ENCODE results near the gene CHRNA1. TPM values are rescaled to one million over a fixed set of nuclear protein-coding genes. Genes with fewer than 3 reads are reported as not detected.
A peak's percentile ranks its signal among the peaks of the same experiment; 100 is the strongest.

CHRNA1 gene
- polyA plus RNA-seq, 4 donors, result 0.27 to 0.64 TPM; not detected in 2

GRCh38 chr2:174779361-174779928 lies 15.2 kb upstream of the CHRNA1 start:
- no peaks in the 10 kb centered on the region for H3K36me3 ChIP-seq (ENCODE audit: control insufficient read depth in 3 of 3, insufficient read depth in 2 of 3, low read depth in 1 of 3, low read length in 3 of 3)
- no peak overlapping the region for H3K4me3 ChIP-seq (ENCODE audit: low read depth in 1 of 3, low read length in 3 of 3)
- FAIRE-seq (no peak), DNase-seq (no peak)
- peaks cover 0 to 5% (median 0%) of the 10 kb centered on the region in 3 donors for H3K4me1 ChIP-seq (ENCODE audit: control insufficient read depth in 3 of 3, insufficient read depth in 2 of 3, low read depth in 1 of 3, low read length in 2 of 3)
- no peak overlapping the region for H3K27ac ChIP-seq (ENCODE audit: low read depth in 1 of 3, low read length in 2 of 3)
- H3K9me3 ChIP-seq (ENCODE audit: control insufficient read depth in 2 of 2, insufficient read depth in 1 of 2, low read depth in 1 of 2, low read length in 1 of 2), result no peaks in the 10 kb centered on the region
- H3K27me3 ChIP-seq (ENCODE audit: control insufficient read depth in 3 of 3, insufficient read depth in 3 of 3, low read length in 3 of 3), result peaks cover 0 to 4% (median 0%) of the 10 kb centered on the region in 3 donors
- 70 to 85% (median 82%) methylated on average over 5 of the region's 5 CpGs for WGBS, 3 donors

- peak in 1 of 2 donors; percentile 29 for DNase-seq
- 59 to 78% (median 72%) methylated on average over 13 of the region's 13 CpGs for WGBS, 3 donors
- Histone ChIP-seq H3K27ac (ENCODE audit: low read depth in 1 of 3, low read length in 2 of 3) (peak overlapping the region in 1 of 3 donors; percentile 57), H3K4me1 (ENCODE audit: control insufficient read depth in 3 of 3, insufficient read depth in 2 of 3, low read depth in 1 of 3, low read length in 2 of 3) (peaks cover 0 to 5% (median 0%) of the 10 kb centered on the region in 3 donors), H3K27me3 (ENCODE audit: control insufficient read depth in 3 of 3, insufficient read depth in 3 of 3, low read length in 3 of 3) (peaks cover 0 to 2% (median 0%) of the 10 kb centered on the region in 3 donors), H3K4me3 (ENCODE audit: low read depth in 1 of 3, low read length in 3 of 3) (no peak overlapping the region), H3K36me3 (ENCODE audit: control insufficient read depth in 3 of 3, insufficient read depth in 2 of 3, low read depth in 1 of 3, low read length in 3 of 3) (no peaks in the 10 kb centered on the region), H3K9me3 (ENCODE audit: control insufficient read depth in 2 of 2, insufficient read depth in 1 of 2, low read depth in 1 of 2, low read length in 1 of 2) (no peaks in the 10 kb centered on the region)
- FAIRE-seq, result no peak
Observed at GRCh38 chr2:174778085-174778981, 14.1 kb upstream of the CHRNA1 start.

DNA sequence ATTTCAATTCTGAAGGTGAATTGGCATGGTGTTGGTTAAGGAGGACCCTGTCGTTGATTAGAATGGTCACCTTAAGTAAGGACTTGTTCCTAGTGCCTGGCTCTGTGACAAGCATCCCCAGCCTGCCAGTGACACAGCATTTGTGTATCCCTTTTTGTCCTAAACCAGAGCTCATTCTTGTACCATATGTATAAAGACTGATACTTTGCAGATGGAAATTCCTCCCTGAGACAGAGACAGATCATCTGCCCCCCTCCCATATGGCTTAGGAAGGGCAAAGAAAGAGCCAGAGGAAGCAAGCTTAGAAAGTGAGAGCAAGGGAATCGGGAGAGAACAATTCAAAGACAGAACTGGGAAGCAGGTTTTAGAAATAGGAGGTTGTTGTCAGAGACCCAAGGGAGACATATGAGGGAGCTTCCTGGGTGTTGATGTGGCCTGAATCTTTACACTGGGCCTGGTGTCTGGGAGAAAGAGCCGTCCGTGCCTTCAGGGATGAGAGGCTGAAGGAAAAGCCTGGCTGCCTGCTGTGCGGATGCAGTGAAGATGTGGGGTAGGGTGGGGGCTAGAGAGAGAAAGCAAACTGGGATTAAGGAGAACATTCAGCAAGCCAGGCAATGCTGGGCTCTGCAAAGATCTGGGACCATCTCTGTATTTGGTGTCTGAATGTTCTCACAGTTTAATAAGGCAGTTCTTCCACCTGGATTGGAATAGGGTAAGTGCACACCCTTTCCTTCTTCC lies 13.2 kb upstream of the CHRNA1 start:
- no peak overlapping the region for H3K27ac ChIP-seq (ENCODE audit: low read depth in 1 of 3, low read length in 2 of 3)
- FAIRE-seq, result no peak
- H3K4me1 ChIP-seq (ENCODE audit: control insufficient read depth in 3 of 3, insufficient read depth in 2 of 3, low read depth in 1 of 3, low read length in 2 of 3), result peaks cover 0 to 5% (median 0%) of the 10 kb centered on the region in 3 donors
- H3K4me3 ChIP-seq (ENCODE audit: low read depth in 1 of 3, low read length in 3 of 3), result no peak overlapping the region
- WGBS, 3 donors, result 69 to 87% (median 80%) methylated on average over 5 of the region's 5 CpGs
- H3K36me3 ChIP-seq (ENCODE audit: control insufficient read depth in 3 of 3, insufficient read depth in 2 of 3, low read depth in 1 of 3, low read length in 3 of 3), result no peaks in the 10 kb centered on the region
- no peak for DNase-seq
- H3K27me3 ChIP-seq (ENCODE audit: control insufficient read depth in 3 of 3, insufficient read depth in 3 of 3, low read length in 3 of 3), result peaks cover 0 to 2% (median 0%) of the 10 kb centered on the region in 3 donors
- no peaks in the 10 kb centered on the region for H3K9me3 ChIP-seq (ENCODE audit: control insufficient read depth in 2 of 2, insufficient read depth in 1 of 2, low read depth in 1 of 2, low read length in 1 of 2)

DNA sequence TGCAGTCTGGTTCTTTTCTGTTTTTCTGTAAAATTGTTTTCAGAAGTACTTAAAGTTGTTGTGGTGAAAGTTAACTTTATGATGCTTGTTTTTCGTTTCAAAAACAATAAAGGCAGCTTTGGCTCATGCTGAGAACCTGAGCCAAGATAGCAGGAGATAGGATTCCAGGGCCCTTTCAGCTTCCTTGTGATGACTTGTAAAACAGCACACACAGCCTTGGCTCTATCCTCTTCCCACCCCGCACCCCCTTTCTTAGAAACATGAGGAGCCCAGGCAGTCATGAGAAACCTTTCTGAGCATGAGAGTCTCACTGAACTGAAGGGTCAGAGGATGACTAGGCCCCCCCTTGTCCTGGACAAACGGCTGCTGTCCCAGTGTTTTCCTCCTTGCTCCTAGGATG lies 12.4 kb upstream of the CHRNA1 start:
- no peak overlapping the region for H3K27ac ChIP-seq (ENCODE audit: low read depth in 1 of 3, low read length in 2 of 3)
- no peak for FAIRE-seq
- WGBS, 3 donors, result 66 to 70% (median 68%) methylated on average over 3 of the region's 3 CpGs

GRCh38 chr2:174776223-174776622 lies 12.0 kb upstream of the CHRNA1 start:
- no peak overlapping the region for H3K4me3 ChIP-seq (ENCODE audit: low read depth in 1 of 3, low read length in 3 of 3)
- H3K36me3 ChIP-seq (ENCODE audit: control insufficient read depth in 3 of 3, insufficient read depth in 2 of 3, low read depth in 1 of 3, low read length in 3 of 3), result no peaks in the 10 kb centered on the region
- peaks cover 0 to 2% (median 0%) of the 10 kb centered on the region in 3 donors for H3K27me3 ChIP-seq (ENCODE audit: control insufficient read depth in 3 of 3, insufficient read depth in 3 of 3, low read length in 3 of 3)
- no peaks in the 10 kb centered on the region for H3K9me3 ChIP-seq (ENCODE audit: control insufficient read depth in 2 of 2, insufficient read depth in 1 of 2, low read depth in 1 of 2, low read length in 1 of 2)
- DNase-seq (no peak), FAIRE-seq (no peak)
- peaks cover 0 to 9% (median 0%) of the 10 kb centered on the region in 3 donors for H3K4me1 ChIP-seq (ENCODE audit: control insufficient read depth in 3 of 3, insufficient read depth in 2 of 3, low read depth in 1 of 3, low read length in 2 of 3)
- WGBS, 3 donors, result 79% methylated on average over 6 of the region's 6 CpGs
- H3K27ac ChIP-seq (ENCODE audit: low read depth in 1 of 3, low read length in 2 of 3), result no peak overlapping the region

More for the DNA sequence above, 12.4 kb upstream of the CHRNA1 start:
- H3K36me3 ChIP-seq (ENCODE audit: control insufficient read depth in 3 of 3, insufficient read depth in 2 of 3, low read depth in 1 of 3, low read length in 3 of 3), result no peaks in the 10 kb centered on the region
- H3K4me3 ChIP-seq (ENCODE audit: low read depth in 1 of 3, low read length in 3 of 3), result no peak overlapping the region
- peaks cover 0 to 8% (median 0%) of the 10 kb centered on the region in 3 donors for H3K4me1 ChIP-seq (ENCODE audit: control insufficient read depth in 3 of 3, insufficient read depth in 2 of 3, low read depth in 1 of 3, low read length in 2 of 3)
- DNase-seq, result no peak
- H3K27me3 ChIP-seq (ENCODE audit: control insufficient read depth in 3 of 3, insufficient read depth in 3 of 3, low read length in 3 of 3), result peaks cover 0 to 2% (median 0%) of the 10 kb centered on the region in 3 donors
- no peaks in the 10 kb centered on the region for H3K9me3 ChIP-seq (ENCODE audit: control insufficient read depth in 2 of 2, insufficient read depth in 1 of 2, low read depth in 1 of 2, low read length in 1 of 2)

DNA sequence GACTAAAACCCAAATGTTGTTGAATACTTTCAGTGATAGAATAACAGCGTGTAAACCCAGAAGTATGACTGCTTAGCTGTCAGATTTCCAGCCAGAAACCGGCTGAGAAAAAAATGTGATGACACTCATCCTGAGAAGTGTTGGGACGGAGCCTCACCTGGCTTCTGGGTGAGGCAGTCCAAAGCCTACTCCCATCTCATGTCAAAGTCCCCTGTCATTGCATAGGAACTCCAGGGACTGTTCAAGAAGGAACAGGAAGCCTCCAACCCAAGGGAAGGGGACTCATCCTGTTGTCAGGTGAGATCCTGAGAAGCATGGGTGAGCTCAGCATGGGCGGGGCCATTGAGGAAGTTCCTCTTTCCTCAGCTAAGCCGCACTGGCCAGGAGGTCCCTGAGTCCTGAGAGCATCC lies 11.3 kb upstream of the CHRNA1 start:
- DNase-seq (peak in 1 of 2 donors; percentile 10), FAIRE-seq (no peak)
- H3K27me3 ChIP-seq (ENCODE audit: control insufficient read depth in 3 of 3, insufficient read depth in 3 of 3, low read length in 3 of 3), result peaks cover 0 to 2% (median 0%) of the 10 kb centered on the region in 3 donors
- H3K36me3 ChIP-seq (ENCODE audit: control insufficient read depth in 3 of 3, insufficient read depth in 2 of 3, low read depth in 1 of 3, low read length in 3 of 3), result no peaks in the 10 kb centered on the region
- no peaks in the 10 kb centered on the region for H3K9me3 ChIP-seq (ENCODE audit: control insufficient read depth in 2 of 2, insufficient read depth in 1 of 2, low read depth in 1 of 2, low read length in 1 of 2)
- H3K4me1 ChIP-seq (ENCODE audit: control insufficient read depth in 3 of 3, insufficient read depth in 2 of 3, low read depth in 1 of 3, low read length in 2 of 3), result peaks cover 0 to 9% (median 0%) of the 10 kb centered on the region in 3 donors
- no peak overlapping the region for H3K27ac ChIP-seq (ENCODE audit: low read depth in 1 of 3, low read length in 2 of 3)
- H3K4me3 ChIP-seq (ENCODE audit: low read depth in 1 of 3, low read length in 3 of 3), result no peak overlapping the region
- 47 to 76% (median 56%) methylated on average over 5 of the region's 5 CpGs for WGBS, 3 donors

- peaks cover 0 to 9% (median 0%) of the 10 kb centered on the region in 3 donors for H3K4me1 ChIP-seq (ENCODE audit: control insufficient read depth in 3 of 3, insufficient read depth in 2 of 3, low read depth in 1 of 3, low read length in 2 of 3)
- H3K27ac ChIP-seq (ENCODE audit: low read depth in 1 of 3, low read length in 2 of 3), result no peak overlapping the region
- no peak for FAIRE-seq
- H3K27me3 ChIP-seq (ENCODE audit: control insufficient read depth in 3 of 3, insufficient read depth in 3 of 3, low read length in 3 of 3), result no peaks in the 10 kb centered on the region
- no peaks in the 10 kb centered on the region for H3K9me3 ChIP-seq (ENCODE audit: control insufficient read depth in 2 of 2, insufficient read depth in 1 of 2, low read depth in 1 of 2, low read length in 1 of 2)
- 86 to 92% (median 88%) methylated on average over 4 of the region's 4 CpGs for WGBS, 3 donors
- DNase-seq, result no peak
- H3K36me3 ChIP-seq (ENCODE audit: control insufficient read depth in 3 of 3, insufficient read depth in 2 of 3, low read depth in 1 of 3, low read length in 3 of 3), result no peaks in the 10 kb centered on the region
- H3K4me3 ChIP-seq (ENCODE audit: low read depth in 1 of 3, low read length in 3 of 3), result no peak overlapping the region
Observed at GRCh38 chr2:174774886-174775285, 10.6 kb upstream of the CHRNA1 start.

DNA sequence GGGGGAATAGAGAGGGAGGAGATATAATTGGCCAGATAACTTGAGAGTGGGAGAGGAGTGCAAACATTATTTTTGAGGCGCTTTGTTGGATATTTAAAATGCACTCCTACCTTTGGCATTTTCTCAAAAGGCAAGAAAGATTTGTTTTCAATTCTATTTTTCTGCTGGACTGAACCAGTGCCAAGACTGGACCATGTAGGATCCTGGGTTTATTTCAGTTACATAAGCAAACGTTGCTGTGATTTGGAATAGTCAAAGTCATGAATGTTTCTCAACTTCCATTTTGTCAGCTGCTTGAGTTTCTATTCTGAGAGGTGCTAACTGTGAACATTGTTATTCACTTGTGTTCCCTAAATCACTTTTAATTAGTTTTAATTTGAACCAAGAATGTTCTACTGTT lies 8.9 kb upstream of the CHRNA1 start:
- WGBS, 3 donors, result 58 to 73% (median 66%) methylated on average over 2 of the region's 2 CpGs

More for the DNA sequence above, 8.9 kb upstream of the CHRNA1 start:
- FAIRE-seq, result no peak
- Histone ChIP-seq H3K9me3 (ENCODE audit: control insufficient read depth in 2 of 2, insufficient read depth in 1 of 2, low read depth in 1 of 2, low read length in 1 of 2) (no peaks in the 10 kb centered on the region), H3K27ac (ENCODE audit: low read depth in 1 of 3, low read length in 2 of 3) (no peak overlapping the region), H3K27me3 (ENCODE audit: control insufficient read depth in 3 of 3, insufficient read depth in 3 of 3, low read length in 3 of 3) (no peaks in the 10 kb centered on the region), H3K36me3 (ENCODE audit: control insufficient read depth in 3 of 3, insufficient read depth in 2 of 3, low read depth in 1 of 3, low read length in 3 of 3) (no peaks in the 10 kb centered on the region), H3K4me1 (ENCODE audit: control insufficient read depth in 3 of 3, insufficient read depth in 2 of 3, low read depth in 1 of 3, low read length in 2 of 3) (peaks cover 0 to 4% (median 0%) of the 10 kb centered on the region in 3 donors), H3K4me3 (ENCODE audit: low read depth in 1 of 3, low read length in 3 of 3) (no peak overlapping the region)
- DNase-seq, result no peak

All from small intestine (tissue), 7 donors.